ENCODE data around the gene HDAC11. TPM values are rescaled to one million over a fixed set of nuclear protein-coding genes. Genes with fewer than 3 reads are reported as not detected.

HDAC11 gene
- total RNA-seq, 1 experiment from 2014 or later, result 7.0 TPM

GRCh38 chr3:13555753-13556152 lies 75.6 kb downstream of the HDAC11 start:
- no peak overlapping the region for H3K9ac ChIP-seq (ENCODE audit: extremely low read depth, insufficient read length, low read length)
- H4K8ac ChIP-seq (replicated peaks; ENCODE audit: insufficient read length, low read depth, low read length), result no peak overlapping the region
- H3K79me2 ChIP-seq (ENCODE audit: insufficient read depth, low read length), result no peaks in the 10 kb centered on the region
- H3K23ac ChIP-seq (ENCODE audit: insufficient read length, low read depth, low read length), result no peak overlapping the region
- Mint-ChIP-seq H3K27me3 (ENCODE audit: low read depth) (peaks cover 17% of the 10 kb centered on the region), H3K4me3 (no peak overlapping the region), H3K9me3 (no peaks in the 10 kb centered on the region), H3K27ac (no peak overlapping the region), H3K36me3 (ENCODE audit: insufficient read depth in 1 of 3, low read depth in 3 of 3) (no peaks in the 10 kb centered on the region), H3K4me1 (peaks cover 14 to 28% of the 10 kb centered on the region in 2 experiments)
- DNase-seq, result no peak
- no peaks in the 10 kb centered on the region for H3K23me2 ChIP-seq (ENCODE audit: insufficient read length, low read depth, low read length, poor library complexity, severe bottlenecking)
- no peak overlapping the region for H3K18ac ChIP-seq (ENCODE audit: insufficient read length, low read depth, low read length)
- H2BK12ac ChIP-seq (ENCODE audit: insufficient read length, low read depth, low read length), result no peak overlapping the region
- H3K79me1 ChIP-seq (ENCODE audit: insufficient read depth, low read depth, low read length, poor library complexity, severe bottlenecking), result no peaks in the 10 kb centered on the region
- no peak overlapping the region for H3T11ph ChIP-seq (ENCODE audit: low read length)
- no peak overlapping the region for H4K91ac ChIP-seq (ENCODE audit: insufficient read length, low read depth, low read length)
- no peak overlapping the region for H2BK15ac ChIP-seq (ENCODE audit: low read depth, low read length)
- no peak for TF ChIP-seq CTCF (conservative IDR thresholded peaks at IDR 0.05)
- H4K20me1 ChIP-seq (ENCODE audit: control insufficient read depth, insufficient read depth, insufficient read length), result no peaks in the 10 kb centered on the region
- H3K14ac ChIP-seq (ENCODE audit: insufficient read depth, low read length), result no peak overlapping the region; the same call in 1 of the 2 replicates
- no peak overlapping the region for H3K4ac ChIP-seq (ENCODE audit: low read depth, low read length)
- no peaks in the 10 kb centered on the region for H3K27me3 ChIP-seq (ENCODE audit: insufficient read depth, low read length)
- no peak overlapping the region for H3K27ac ChIP-seq (ENCODE audit: insufficient read length, low read depth, low read length)
- no CpG with 5 or more reads among the region's 11 CpGs for WGBS (ENCODE audit: extremely low coverage, insufficient read length, low lambda C conversion rate)
- no peak overlapping the region for H2AK5ac ChIP-seq (ENCODE audit: insufficient read length, low read length)
- no peak overlapping the region for H3K56ac ChIP-seq (ENCODE audit: insufficient read length, low read depth, low read length)
- H3K4me1 ChIP-seq (ENCODE audit: insufficient read depth, low read length), result no peaks in the 10 kb centered on the region
- no peak overlapping the region for H2AFZ ChIP-seq (ENCODE audit: low read length)
- H3K4me2 ChIP-seq (ENCODE audit: insufficient read depth, insufficient read length, low read length), result no peak overlapping the region
- no peak overlapping the region for H2BK5ac ChIP-seq (ENCODE audit: insufficient read length, low read length)
- no peak overlapping the region for H2BK120ac ChIP-seq (ENCODE audit: low read depth, low read length, poor library complexity, severe bottlenecking)
- H2BK20ac ChIP-seq (ENCODE audit: low read depth, low read length, poor library complexity, severe bottlenecking), result no peak overlapping the region
- H4K5ac ChIP-seq (ENCODE audit: insufficient read length, low read depth, low read length), result no peak overlapping the region
- H3K9me3 ChIP-seq (ENCODE audit: control insufficient read depth, low read depth, low read length), result no peaks in the 10 kb centered on the region

Other genes with a start within 250 kb of the HDAC11 start
- gene NUP210, start 60.0 kb upstream of the HDAC11 start, total RNA-seq (2021), result 47.3 and 48.8 TPM in 2 replicates
- 9.8 and 11.8 TPM in 2 replicates for gene FBLN2, start 68.8 kb downstream of the HDAC11 start, total RNA-seq (2021)

Data from H9 (cell line).